SU-DHL-6 (cell line): ENCODE data around the gene PPM1M.

Source experiments
- CTCF ChIP-seq: fragments of 200-600 bp; sonication (generic); IDR thresholded peaks from one replicate; pipeline ENCODE4 v1.5.1; 2017; ENCODE audit warnings: antibody characterized with exemption, mild to moderate bottlenecking, low read length, moderate library complexity; ENCODE audit not compliant: insufficient read depth, poor library complexity, severe bottlenecking
- EZH2phosphoT487 ChIP-seq: fragments of 200-600 bp; sonication (generic), shearing (Covaris generic); conservative IDR thresholded peaks from 2 replicates; pipeline ENCODE4 v1.6.1; 2018; ENCODE audit warnings: mild to moderate bottlenecking, antibody characterized with exemption, low read length, moderate library complexity, mixed read lengths

GRCh38 chr3:52218026-52218425, 27.5 kb upstream of the PPM1M start:
- no peak for TF ChIP-seq CTCF
- TF ChIP-seq EZH2phosphoT487 = no peak
